B cell (primary cell): ENCODE measurements around the gene RAP1GDS1. TPM values are rescaled to one million over a fixed set of nuclear protein-coding genes. Genes with fewer than 3 reads are reported as not detected.

Source experiments
- ATAC-seq: fragments of 200-7000 bp; cut with Tn5 transposase; one replicate; pipeline ENCODE4 v1.10.0; 2021; ENCODE audit warnings: low read depth, mild to moderate bottlenecking, moderate number of reproducible peaks, moderate library complexity
- CTCF ChIA-PET: fragments of 350-600 bp; sonication (Branson Sonifier 250); formaldehyde crosslinking; loops from one replicate; lab custom pipeline; 2021; ENCODE audit warnings: antibody characterized with exemption, inconsistent platforms; lab: Charles Lee
- POLR2A ChIA-PET: fragments of 350-600 bp; sonication (Branson Sonifier 250); formaldehyde crosslinking; loops from one replicate; lab custom pipeline; 2021; ENCODE audit warnings: antibody characterized with exemption; lab: Charles Lee
- DNase-seq: peaks from one replicate; pipeline ENCODE4 v3.0.0; 2013
- H2AFZ ChIP-seq: 2 replicates; pipeline ENCODE4 v1.6.1; 2012; ENCODE audit warnings: mild to moderate bottlenecking, low read depth, low read length; ENCODE audit not compliant: insufficient read depth, poor library complexity, severe bottlenecking
- H3K27ac ChIP-seq, 2 donors: 1 replicate in 1 of 2; 2 replicates in 1 of 2; pipeline ENCODE4 v1.5.1; 2012 to 2013; ENCODE audit warnings: low read length in 2 of 2, mild to moderate bottlenecking in 2 of 2, moderate library complexity in 1 of 2
- H3K27me3 ChIP-seq, 4 experiments: fragments of 200-600 bp in 1 of 4; sonication (generic) in 1 of 4; replicated peaks in 1 of 4; 1 replicate in 2 of 4; 2 replicates in 2 of 4; pipeline versions ENCODE4 v1.6.1 to v1.7.0; 2013 to 2016; ENCODE audit warnings: low read length in 3 of 4, mild to moderate bottlenecking in 2 of 4, mixed read lengths in 1 of 4, moderate library complexity in 1 of 4; ENCODE audit not compliant: insufficient read depth in 4 of 4, control insufficient read depth in 3 of 4; ENCODE audit errors: control extremely low read depth in 1 of 4
- H3K36me3 ChIP-seq, 2 experiments: replicated peaks in 1 of 2; 1 replicate in 1 of 2; 2 replicates in 1 of 2; pipeline versions ENCODE4 v1.6.1 to v1.7.1; 2013; ENCODE audit warnings: low read length in 1 of 2; ENCODE audit not compliant: insufficient read depth in 2 of 2, control insufficient read depth in 1 of 2; ENCODE audit errors: control extremely low read depth in 1 of 2, extremely low read depth in 1 of 2
- H3K4me1 ChIP-seq, 2 donors: fragments of 200-600 bp in 1 of 2; sonication (generic) in 1 of 2; 1 replicate in 1 of 2; 2 replicates in 1 of 2; pipeline versions ENCODE4 v1.5.1 to v1.6.1; 2013 to 2017; ENCODE audit warnings: low read length in 2 of 2; ENCODE audit not compliant: control insufficient read depth in 2 of 2, insufficient read depth in 2 of 2
- H3K4me2 ChIP-seq: replicated peaks from 2 replicates; pipeline ENCODE3; 2012; ENCODE audit warnings: mild to moderate bottlenecking, low read depth, low read length; ENCODE audit not compliant: poor library complexity, severe bottlenecking
- H3K4me3 ChIP-seq, 5 experiments: fragments of 200-600 bp in 1 of 5; sonication (generic) in 1 of 5; 1 replicate in 3 of 5; 2 replicates in 2 of 5; pipeline versions ENCODE4 v1.5.1 to v1.7.0; 2011 to 2016; ENCODE audit warnings: low read length in 4 of 5, mild to moderate bottlenecking in 4 of 5, low read depth in 2 of 5, control low read depth in 1 of 5, moderate library complexity in 1 of 5; ENCODE audit not compliant: insufficient read depth in 1 of 5; ENCODE audit errors: control extremely low read depth in 1 of 5, extremely low read depth in 1 of 5
- H3K79me2 ChIP-seq: fragments of 200-600 bp; sonication (generic); one replicate; pipeline ENCODE4 v1.6.0; 2016; ENCODE audit warnings: low read length; ENCODE audit not compliant: control insufficient read depth, insufficient read depth
- H3K9ac ChIP-seq: fragments of 200-600 bp; sonication (generic); 2 replicates; pipeline ENCODE4 v1.6.1; 2017; ENCODE audit warnings: mild to moderate bottlenecking, low read length, moderate library complexity
- H3K9me3 ChIP-seq, 3 donors: one replicate each; pipeline versions ENCODE4 v1.6.1 to v1.7.1; 2013; ENCODE audit warnings: low read length in 2 of 3; ENCODE audit not compliant: control insufficient read depth in 2 of 3, insufficient read depth in 1 of 3; ENCODE audit errors: control extremely low read depth in 1 of 3
- H4K20me1 ChIP-seq: 2 replicates; pipeline ENCODE4 v1.6.0; 2012; ENCODE audit warnings: mild to moderate bottlenecking, low read length; ENCODE audit not compliant: insufficient read depth, control insufficient read depth, poor library complexity, severe bottlenecking
- H3K27ac Mint-ChIP-seq: one replicate; pipeline ENCODE4 v1.8.0; 2021; ENCODE audit warnings: mixed read lengths
- H3K27me3 Mint-ChIP-seq: one replicate; pipeline ENCODE4 v1.8.0; 2021; ENCODE audit warnings: mixed read lengths
- H3K4me1 Mint-ChIP-seq: one replicate; pipeline ENCODE4 v1.8.0; 2021; ENCODE audit warnings: mixed read lengths
- H3K4me3 Mint-ChIP-seq: one replicate; pipeline ENCODE4 v1.8.0; 2021; ENCODE audit warnings: mixed read lengths
- H3K9me3 Mint-ChIP-seq: one replicate; pipeline ENCODE4 v1.8.0; 2022; ENCODE audit warnings: mixed read lengths; ENCODE audit not compliant: insufficient read depth
- CTCF ChIP-seq: fragments of 200-600 bp; IDR thresholded peaks from one replicate; pipeline ENCODE4 v1.8.0; 2022; ENCODE audit warnings: antibody characterized with exemption, mild to moderate bottlenecking
- EZH2 ChIP-seq: IDR thresholded peaks from 2 replicates; pipeline ENCODE4 v1.6.1; 2012; ENCODE audit warnings: borderline replicate concordance, low read depth, mild to moderate bottlenecking, moderate library complexity, low read length; ENCODE audit not compliant: insufficient read depth, poor library complexity, severe bottlenecking
- WGBS: methylation state at CpG from one replicate; pipeline ENCODE4 v1.1.5; 2013; ENCODE audit warnings: missing lambda C conversion rate; ENCODE audit not compliant: insufficient coverage; 5-methylcytosine and 5-hydroxymethylcytosine counted together
- intact Hi-C: fragments of 100-400 bp; cut with micrococcal nuclease; formaldehyde crosslinking; loops from one replicate; pipeline ENCODE4 v1.10.0; 2022
- polyA plus RNA-seq: library from polyadenylated mRNA; depleted of rRNA; stranded (reverse); fragments of >200 nt; gene quantifications from 2 replicates; pipeline ENCODE4 v1.2.3, GENCODE V29; 2012
- total RNA-seq, 2 donors: library from RNA; stranded (reverse); fragments of 120-200 nt in 1 of 2; gene quantifications; 1 replicate in 1 of 2; 2 replicates in 1 of 2; pipeline versions ENCODE4 v1.2.3 to v1.2.4, GENCODE V29; 2013 to 2022

Gene RAP1GDS1
- total and polyA plus RNA-seq, 2 donors (not counting 1 experiment from before 2014, with no cell fraction given), result 23.6 to 66.3 TPM

- Mint-ChIP-seq H3K27me3 (no peaks in the 10 kb centered on the region), H3K27ac (no peak overlapping the region), H3K4me1 (peaks cover 12% of the 10 kb centered on the region), H3K9me3 (no peaks in the 10 kb centered on the region), H3K4me3 (no peak overlapping the region)
- no peak for DNase-seq
- Histone ChIP-seq H3K4me1 (peaks cover 0 to 12% of the 10 kb centered on the region in 2 donors), H4K20me1 (no peaks in the 10 kb centered on the region), H3K36me3 (peaks cover 0 to 8% of the 10 kb centered on the region in 2 experiments), H3K79me2 (no peaks in the 10 kb centered on the region), H3K9ac (no peak overlapping the region), H2AFZ (no peak overlapping the region), H3K27ac (no peak overlapping the region), H3K9me3 (no peaks in the 10 kb centered on the region), H3K4me2 (no peak overlapping the region), H3K27me3 (no peaks in the 10 kb centered on the region), H3K4me3 (no peak overlapping the region)
- POLR2A ChIA-PET, result no interaction called here
- CTCF ChIA-PET, result interaction anchor here (1.3 kb wide), 1 partner anchor 238 kb away, joined by 3 read pairs; no protein-coding TSS in a partner anchor
- no CpG with 5 or more reads among the region's 5 CpGs for WGBS
- TF ChIP-seq EZH2, result no peak
- intact Hi-C loops, result no loop called here
- no peak for ATAC-seq
These were observed 126.3 kb downstream of the RAP1GDS1 start for GRCh38 chr4:98387345-98388026.

GRCh38 chr4:98394134-98394533 lies 132.9 kb downstream of the RAP1GDS1 start:
- no peak overlapping the region for H3K4me3 Mint-ChIP-seq
- POLR2A ChIA-PET, result no interaction called here
- WGBS, result no CpG with 5 or more reads among the region's 1 CpG

More at GRCh38 chr4:98394134-98394533, 132.9 kb downstream of the RAP1GDS1 start:
- CTCF ChIA-PET, result no interaction called here
- Histone ChIP-seq H2AFZ (no peak overlapping the region), H3K9ac (no peak overlapping the region), H3K36me3 (peaks cover 4 to 11% of the 10 kb centered on the region in 2 experiments), H3K4me3 (no peak overlapping the region), H4K20me1 (no peaks in the 10 kb centered on the region), H3K79me2 (no peaks in the 10 kb centered on the region), H3K4me2 (no peak overlapping the region), H3K9me3 (no peaks in the 10 kb centered on the region), H3K27me3 (no peaks in the 10 kb centered on the region), H3K4me1 (no peaks in the 10 kb centered on the region), H3K27ac (no peak overlapping the region)
- ATAC-seq (no peak), DNase-seq (no peak)
- intact Hi-C loops, result no loop called here
- Mint-ChIP-seq H3K4me1 (peaks cover 2% of the 10 kb centered on the region), H3K27ac (no peak overlapping the region), H3K9me3 (peaks cover 5% of the 10 kb centered on the region), H3K27me3 (no peaks in the 10 kb centered on the region)
- TF ChIP-seq CTCF (no peak), EZH2 (no peak)
